GM12865 (cell line): ENCODE results near the gene MAGI2.

ENCODE experiments used
- DNase-seq: peaks from one replicate; pipeline ENCODE4 v3.0.0; 2010; ENCODE audit warnings: low read depth
- H3K4me3 ChIP-seq: 2 replicates; pipeline ENCODE4 v1.5.1; 2011; ENCODE audit warnings: mild to moderate bottlenecking, low read depth, low read length, control low read depth
- TF ChIP-seq, protein P1 (sequence below): IDR thresholded peaks from 2 replicates; pipeline ENCODE4 v1.5.1; 2011; ENCODE audit warnings: low read length, control low read depth, low read depth, inconsistent platforms; ENCODE audit not compliant: insufficient read depth; ENCODE audit errors: missing control alignments

MAGI2 gene

DNA sequence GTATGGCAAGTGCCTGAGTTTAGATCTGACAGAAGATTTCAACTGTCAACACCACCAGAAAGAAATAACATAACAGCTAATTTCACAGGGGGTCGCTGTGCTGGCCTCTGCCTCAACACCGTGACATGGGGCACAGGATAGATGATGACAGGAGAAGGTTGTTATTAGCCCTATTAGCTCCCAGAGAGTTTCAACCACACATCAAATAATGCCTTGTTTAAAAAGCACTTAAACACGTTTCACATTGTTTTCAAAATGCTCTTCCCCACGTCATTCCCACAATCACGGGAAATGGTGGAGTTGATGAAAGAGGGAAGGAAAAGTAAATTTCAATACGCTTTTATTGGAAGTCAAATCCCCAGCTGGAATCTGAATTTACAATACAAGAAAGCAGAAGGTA, 184.7 kb downstream of the MAGI2 start:
- DNase-seq: no peak

GRCh38 chr7:79258826-79259225, 194.6 kb downstream of the MAGI2 start:
- no peak for DNase-seq
- H3K4me3 ChIP-seq: no peak overlapping the region
- TF ChIP-seq, protein P1, sequence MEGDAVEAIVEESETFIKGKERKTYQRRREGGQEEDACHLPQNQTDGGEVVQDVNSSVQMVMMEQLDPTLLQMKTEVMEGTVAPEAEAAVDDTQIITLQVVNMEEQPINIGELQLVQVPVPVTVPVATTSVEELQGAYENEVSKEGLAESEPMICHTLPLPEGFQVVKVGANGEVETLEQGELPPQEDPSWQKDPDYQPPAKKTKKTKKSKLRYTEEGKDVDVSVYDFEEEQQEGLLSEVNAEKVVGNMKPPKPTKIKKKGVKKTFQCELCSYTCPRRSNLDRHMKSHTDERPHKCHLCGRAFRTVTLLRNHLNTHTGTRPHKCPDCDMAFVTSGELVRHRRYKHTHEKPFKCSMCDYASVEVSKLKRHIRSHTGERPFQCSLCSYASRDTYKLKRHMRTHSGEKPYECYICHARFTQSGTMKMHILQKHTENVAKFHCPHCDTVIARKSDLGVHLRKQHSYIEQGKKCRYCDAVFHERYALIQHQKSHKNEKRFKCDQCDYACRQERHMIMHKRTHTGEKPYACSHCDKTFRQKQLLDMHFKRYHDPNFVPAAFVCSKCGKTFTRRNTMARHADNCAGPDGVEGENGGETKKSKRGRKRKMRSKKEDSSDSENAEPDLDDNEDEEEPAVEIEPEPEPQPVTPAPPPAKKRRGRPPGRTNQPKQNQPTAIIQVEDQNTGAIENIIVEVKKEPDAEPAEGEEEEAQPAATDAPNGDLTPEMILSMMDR: no peak

More for the DNA sequence above, 184.7 kb downstream of the MAGI2 start:
- no peak overlapping the region for H3K4me3 ChIP-seq
- TF ChIP-seq, protein P1: no peak

- DNase-seq: no peak
- H3K4me3 ChIP-seq: no peak overlapping the region
- TF ChIP-seq, protein P1: no peak
Measured at GRCh38 chr7:79257959-79258358, 195.5 kb downstream of the MAGI2 start.

GRCh38 chr7:79245623-79246249, 207.7 kb downstream of the MAGI2 start:
- no peak overlapping the region for H3K4me3 ChIP-seq
- TF ChIP-seq, protein P1: no peak
- no peak for DNase-seq

DNA sequence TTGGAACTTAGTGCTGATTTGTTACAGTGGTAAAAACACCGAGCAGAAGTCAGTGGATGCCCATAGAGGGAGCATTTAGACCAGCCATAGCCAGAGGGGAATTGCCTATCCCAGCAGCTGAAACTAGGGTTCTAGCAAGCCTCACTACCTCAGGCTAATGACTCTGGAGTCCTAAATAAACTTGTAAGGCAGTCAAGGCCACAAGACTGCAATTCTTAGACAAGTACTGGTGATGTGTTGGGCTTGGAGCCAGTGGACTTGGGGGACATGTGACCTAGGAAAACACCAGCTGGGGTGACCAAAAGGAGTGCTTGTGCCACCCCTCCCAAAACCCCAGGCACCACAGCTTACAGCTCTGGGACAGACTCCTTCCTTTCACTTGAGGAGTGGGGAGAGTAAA, 209.0 kb downstream of the MAGI2 start:
- TF ChIP-seq, protein P1: no peak
- DNase-seq: no peak
- no peak overlapping the region for H3K4me3 ChIP-seq

DNA sequence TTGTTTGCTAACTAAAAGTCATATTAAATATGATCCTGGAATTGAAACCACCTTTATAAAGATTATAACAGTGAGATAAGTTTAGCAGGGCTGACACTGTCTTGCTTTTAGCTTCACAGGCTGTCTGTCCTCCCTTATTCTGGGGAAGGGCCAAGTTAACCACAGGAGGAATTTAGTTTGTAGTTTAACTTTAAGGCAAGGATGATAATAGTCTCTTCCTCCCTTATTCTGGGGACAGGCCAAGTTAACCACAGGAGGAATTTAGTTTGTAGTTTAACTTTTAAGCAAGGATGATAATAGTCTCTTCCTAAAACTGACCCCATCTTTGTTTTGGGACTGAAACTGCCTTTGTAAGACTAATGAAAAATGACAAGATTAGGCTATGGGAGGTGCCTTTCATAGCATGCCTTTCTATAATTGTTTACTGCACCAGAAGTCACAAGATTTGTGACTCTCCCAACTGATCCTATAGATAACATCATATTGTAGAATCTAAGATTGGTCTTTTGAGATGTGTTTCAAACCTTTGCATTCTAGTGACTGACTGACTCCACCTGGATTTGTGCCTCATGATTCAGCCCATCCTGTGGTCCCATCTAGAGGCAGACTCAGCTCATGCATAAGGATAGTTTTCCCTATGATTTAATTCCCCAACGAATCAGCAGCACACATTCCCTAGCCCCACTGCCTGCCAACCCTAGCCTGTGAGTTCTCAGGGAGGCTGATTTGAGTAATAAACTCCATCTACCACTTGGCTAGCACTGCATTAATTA, 212.0 kb downstream of the MAGI2 start:
- DNase-seq: no peak
- H3K4me3 ChIP-seq: no peak overlapping the region
- TF ChIP-seq, protein P1: no peak
